HG03520 (cell line): Measurements from ENCODE around the gene PRKCH.

Source experiments
- ATAC-seq: cut with Tn5 transposase; IDR thresholded peaks from one replicate; pipeline ENCODE4 v1.9.1; 2021; ENCODE audit warnings: mild to moderate bottlenecking, moderate library complexity; ENCODE audit not compliant: unreplicated experiment

Gene PRKCH

GRCh38 chr14:61360796-61361525 is 39.6 kb downstream of the PRKCH start:
- ATAC-seq = no peak

- ATAC-seq = no peak
Measured at GRCh38 chr14:61362072-61362750, 40.8 kb downstream of the PRKCH start.

- ATAC-seq = no peak
Measured at GRCh38 chr14:61364243-61364642, 42.9 kb downstream of the PRKCH start.

GRCh38 chr14:61365667-61366212 is 44.4 kb downstream of the PRKCH start:
- ATAC-seq = no peak

- no peak for ATAC-seq
Measured at GRCh38 chr14:61368114-61368710, 46.8 kb downstream of the PRKCH start.

- ATAC-seq = no peak
Measured at GRCh38 chr14:61368781-61369453, 47.5 kb downstream of the PRKCH start.

GRCh38 chr14:61369454-61369810 is 48.1 kb downstream of the PRKCH start:
- no peak for ATAC-seq

- no peak for ATAC-seq
Measured at GRCh38 chr14:61372379-61372778, 51.0 kb downstream of the PRKCH start.

GRCh38 chr14:61372842-61373555 is 51.6 kb downstream of the PRKCH start:
- no peak for ATAC-seq

GRCh38 chr14:61374284-61374683 is 52.9 kb downstream of the PRKCH start:
- no peak for ATAC-seq

- ATAC-seq = no peak
Measured at GRCh38 chr14:61375218-61375617, 53.8 kb downstream of the PRKCH start.

GRCh38 chr14:61376314-61376713 is 54.9 kb downstream of the PRKCH start:
- ATAC-seq = no peak

GRCh38 chr14:61377749-61378148 is 56.4 kb downstream of the PRKCH start:
- ATAC-seq = no peak

- no peak for ATAC-seq
Measured at GRCh38 chr14:61379639-61380184, 58.3 kb downstream of the PRKCH start.

GRCh38 chr14:61380984-61381383 is 59.6 kb downstream of the PRKCH start:
- no peak for ATAC-seq

- ATAC-seq = no peak
Measured at GRCh38 chr14:61381553-61381952, 60.2 kb downstream of the PRKCH start.

- ATAC-seq = no peak
Measured at GRCh38 chr14:61382842-61383241, 61.5 kb downstream of the PRKCH start.

- ATAC-seq = no peak
Measured at GRCh38 chr14:61385002-61385685, 63.8 kb downstream of the PRKCH start.

GRCh38 chr14:61386173-61386772 is 64.9 kb downstream of the PRKCH start:
- no peak for ATAC-seq
